Measurements from ENCODE around the gene ANKRD53.

GRCh38 chr2:70956141-70956540 is 22.3 kb upstream of the ANKRD53 start:
- TF ChIP-seq CTCF (IDR thresholded peaks at IDR 0.05) (no peak), POLR2AphosphoS5 (IDR thresholded peaks at IDR 0.05) (no peak)
